Measurements from ENCODE around the gene CDK10.

CDK10 gene

GRCh38 chr16:89738072-89738377 lies 51.5 kb downstream of the CDK10 start:
- no peak for DNase-seq

- DNase-seq: no peak
Observed at GRCh38 chr16:89738538-89739317, 52.2 kb downstream of the CDK10 start.

GRCh38 chr16:89739383-89739782 lies 52.9 kb downstream of the CDK10 start:
- no peak for DNase-seq

- DNase-seq: no peak
Observed at GRCh38 chr16:89741342-89742014, 55.0 kb downstream of the CDK10 start.

- no peak for DNase-seq
Observed at GRCh38 chr16:89742948-89743347, 56.5 kb downstream of the CDK10 start.

GRCh38 chr16:89744813-89745212 lies 58.3 kb downstream of the CDK10 start:
- no peak for DNase-seq

Data from stimulated activated CD8-positive, alpha-beta memory T cell treated with anti-CD3 and anti-CD28 coated beads, Interleukin-4, amount 100 ng/mL, for 48 hours (primary cell).